ENCODE results near the gene MIEF2.
"Not testable (repeated sequence)": the region's sequence is repeated elsewhere in the genome, so short reads cannot be mapped to it uniquely, and the experiment has no call there.

The MIEF2 gene

GRCh38 chr17:18300725-18301480, 40.4 kb downstream of the MIEF2 start:
- no peak for DNase-seq (ENCODE audit: low spot score)
- TF ChIP-seq CTCF (IDR thresholded peaks at IDR 0.05; ENCODE audit: borderline replicate concordance, control extremely low read depth, extremely low read depth, insufficient read depth, missing control alignments): no peak
- in situ Hi-C loops (cut with MboI; ENCODE audit: low sequenced_read_pairs, unreplicated experiment): no loop called here

GRCh38 chr17:18303206-18303605, 42.7 kb downstream of the MIEF2 start:
- DNase-seq (ENCODE audit: low spot score); in situ Hi-C loops (cut with MboI; ENCODE audit: low sequenced_read_pairs, unreplicated experiment): not testable (repeated sequence)

GRCh38 chr17:18309202-18309601, 48.7 kb downstream of the MIEF2 start:
- DNase-seq (ENCODE audit: low spot score): no peak
- TF ChIP-seq CTCF (IDR thresholded peaks at IDR 0.05; ENCODE audit: borderline replicate concordance, control extremely low read depth, extremely low read depth, insufficient read depth, missing control alignments): no peak
- in situ Hi-C loops (cut with MboI; ENCODE audit: low sequenced_read_pairs, unreplicated experiment): no loop called here

- no peak for DNase-seq (ENCODE audit: low spot score)
- no peak for TF ChIP-seq CTCF (IDR thresholded peaks at IDR 0.05; ENCODE audit: borderline replicate concordance, control extremely low read depth, extremely low read depth, insufficient read depth, missing control alignments)
- in situ Hi-C loops (cut with MboI; ENCODE audit: low sequenced_read_pairs, unreplicated experiment): no loop called here
Observed at GRCh38 chr17:18314059-18314730, 53.7 kb downstream of the MIEF2 start.

DNA sequence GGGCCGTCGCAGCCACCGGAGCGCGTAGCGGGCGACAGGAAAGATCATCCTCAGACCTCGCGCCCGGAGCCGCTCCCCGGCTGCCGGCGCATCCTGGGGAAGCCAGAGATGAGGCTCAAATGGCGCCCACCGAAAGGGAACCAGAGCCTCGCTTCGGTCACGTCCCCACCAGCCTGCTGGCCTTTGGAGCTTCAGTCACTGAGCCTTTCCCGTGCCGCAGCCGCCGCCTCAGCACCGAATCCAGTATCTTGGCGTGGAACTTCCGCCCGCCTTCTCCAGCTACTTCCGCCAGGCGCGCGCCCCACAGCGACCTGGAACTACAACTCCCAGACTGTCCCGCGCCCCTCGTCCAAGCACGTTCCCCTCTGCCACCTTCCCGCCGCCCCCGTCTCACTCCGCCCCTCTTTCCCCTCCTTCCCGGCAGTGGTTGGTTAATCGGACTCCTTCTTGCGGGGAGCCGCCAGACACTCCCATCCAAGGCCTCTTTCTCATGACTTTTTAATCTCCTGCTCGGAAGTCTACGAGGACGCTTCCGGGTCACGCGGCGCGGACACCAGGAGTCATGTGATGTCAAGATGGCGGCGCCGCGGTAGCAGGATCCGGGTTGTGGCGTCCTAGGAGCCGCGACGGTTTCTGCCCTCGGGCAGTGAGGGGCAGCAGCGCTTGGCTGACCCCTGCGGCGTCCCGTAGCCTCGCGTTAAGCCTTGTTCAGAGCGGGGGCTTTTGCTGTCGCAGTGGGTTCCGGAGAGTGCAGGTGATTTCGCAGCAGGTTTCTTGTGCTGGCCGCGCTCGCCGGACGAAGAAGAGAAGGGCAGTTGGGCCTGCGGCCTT, 54.5 kb downstream of the MIEF2 start, which contains the start of the genes SMCR8 and TOP3A:
TSS of gene SMCR8 (plus strand) at position 563 of the 831 bp plus-strand sequence. CDS start 497 bp downstream, outside the sequence.
TSS of gene TOP3A (minus strand) at position 264 of the 831 bp plus-strand sequence. CDS start at position 48, 216 bp downstream.
- in situ Hi-C loops (cut with MboI; ENCODE audit: low sequenced_read_pairs, unreplicated experiment): no loop called here
- DNase-seq (ENCODE audit: low spot score): peak; percentile 93
- no peak for TF ChIP-seq CTCF (IDR thresholded peaks at IDR 0.05; ENCODE audit: borderline replicate concordance, control extremely low read depth, extremely low read depth, insufficient read depth, missing control alignments)

DNA sequence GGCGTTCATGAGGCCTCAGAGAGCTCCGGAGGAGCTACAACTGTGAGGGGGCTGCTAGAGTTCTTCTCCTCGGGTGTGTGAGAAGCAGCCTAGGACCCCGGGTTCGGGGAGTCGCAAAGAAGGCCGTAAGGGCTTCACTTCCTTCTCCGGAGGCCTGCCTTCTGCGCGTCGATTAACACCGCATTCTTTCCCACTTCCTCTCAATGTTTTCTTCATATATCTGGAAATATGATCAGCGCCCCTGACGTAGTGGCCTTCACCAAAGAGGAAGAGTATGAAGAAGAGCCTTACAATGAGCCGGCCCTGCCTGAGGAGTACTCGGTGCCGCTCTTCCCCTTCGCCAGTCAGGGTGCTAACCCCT, 55.1 kb downstream of the MIEF2 start:
- TF ChIP-seq CTCF (IDR thresholded peaks at IDR 0.05; ENCODE audit: borderline replicate concordance, control extremely low read depth, extremely low read depth, insufficient read depth, missing control alignments): no peak
- in situ Hi-C loops (cut with MboI; ENCODE audit: low sequenced_read_pairs, unreplicated experiment): no loop called here
- no peak for DNase-seq (ENCODE audit: low spot score)
